GM19397 (cell line): Measurements from ENCODE around the gene RGS10.

Experiments
- ATAC-seq: cut with Tn5 transposase; IDR thresholded peaks from one replicate; pipeline ENCODE4 v1.9.1; 2021; ENCODE audit warnings: mild to moderate bottlenecking, moderate library complexity; ENCODE audit not compliant: unreplicated experiment

The RGS10 gene

DNA sequence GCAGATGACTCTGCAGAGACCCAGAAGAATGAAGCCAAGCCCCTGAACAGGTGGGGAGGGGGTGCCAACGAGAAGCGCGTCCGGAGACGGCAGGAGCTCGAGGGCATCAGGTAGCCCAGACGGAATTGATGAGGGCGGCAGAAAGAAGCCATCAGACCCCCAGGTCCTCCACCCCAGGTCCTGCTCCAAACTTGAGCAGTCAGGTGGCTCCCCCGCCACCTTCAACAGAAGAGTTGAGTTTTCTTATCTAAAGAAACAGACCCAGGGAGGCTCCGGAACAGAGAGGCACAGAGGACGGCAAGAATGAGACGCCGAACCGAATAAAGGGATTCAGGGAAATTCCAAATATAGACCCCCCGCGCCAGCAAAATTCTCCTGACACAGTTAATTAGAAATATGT lies 22.2 kb downstream of the RGS10 start:
- ATAC-seq: no peak

DNA sequence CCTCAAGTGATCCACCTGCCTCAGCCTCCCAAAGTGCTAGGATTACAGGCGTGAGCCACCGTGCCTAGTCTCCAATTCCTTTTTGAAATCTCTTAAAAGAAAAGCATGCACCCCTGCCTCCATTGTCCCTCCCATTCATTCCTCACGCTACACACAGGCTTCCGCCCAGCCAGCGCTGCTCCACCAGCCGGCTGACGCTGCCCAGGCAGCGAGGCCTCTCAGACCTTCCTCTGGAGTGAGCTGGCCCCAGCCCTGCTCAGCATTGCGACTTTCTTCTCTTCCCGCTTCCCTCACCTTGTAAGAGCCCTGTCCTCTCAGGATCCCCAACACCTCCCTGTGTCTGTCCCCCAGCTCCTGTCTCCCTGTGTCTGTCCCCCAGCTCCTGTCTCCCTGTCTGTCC lies 23.6 kb downstream of the RGS10 start:
- no peak for ATAC-seq

DNA sequence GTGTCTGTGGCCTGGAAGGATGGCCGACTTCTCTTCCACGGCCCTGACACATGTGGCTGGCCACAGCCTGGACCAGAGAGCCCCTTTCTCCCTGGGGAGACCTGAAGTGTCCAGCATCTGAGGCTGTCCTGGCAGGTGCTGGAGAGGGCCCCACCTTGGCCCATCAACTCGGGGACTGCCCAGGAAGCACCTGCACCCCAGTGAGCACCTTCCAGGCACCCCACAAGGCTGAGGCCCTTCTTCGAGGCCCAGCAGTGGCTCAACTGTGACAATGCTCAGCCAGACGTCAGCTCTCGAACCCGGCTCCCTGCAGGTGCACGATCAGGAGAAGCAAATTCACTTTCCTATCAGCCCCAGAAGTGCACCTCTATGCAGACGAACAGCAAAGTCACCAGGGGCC lies 24.3 kb downstream of the RGS10 start:
- peak; percentile 16 for ATAC-seq

GRCh38 chr10:119517235-119518141 lies 25.0 kb downstream of the RGS10 start:
- ATAC-seq: peak; percentile 44

- ATAC-seq: peak; percentile 73
Measured at GRCh38 chr10:119516381-119517234, 25.9 kb downstream of the RGS10 start.

GRCh38 chr10:119515511-119516045 lies 26.9 kb downstream of the RGS10 start:
- no peak for ATAC-seq

GRCh38 chr10:119514819-119515218 lies 27.7 kb downstream of the RGS10 start:
- no peak for ATAC-seq

- no peak for ATAC-seq
Measured at GRCh38 chr10:119511828-119512515, 30.5 kb downstream of the RGS10 start.

DNA sequence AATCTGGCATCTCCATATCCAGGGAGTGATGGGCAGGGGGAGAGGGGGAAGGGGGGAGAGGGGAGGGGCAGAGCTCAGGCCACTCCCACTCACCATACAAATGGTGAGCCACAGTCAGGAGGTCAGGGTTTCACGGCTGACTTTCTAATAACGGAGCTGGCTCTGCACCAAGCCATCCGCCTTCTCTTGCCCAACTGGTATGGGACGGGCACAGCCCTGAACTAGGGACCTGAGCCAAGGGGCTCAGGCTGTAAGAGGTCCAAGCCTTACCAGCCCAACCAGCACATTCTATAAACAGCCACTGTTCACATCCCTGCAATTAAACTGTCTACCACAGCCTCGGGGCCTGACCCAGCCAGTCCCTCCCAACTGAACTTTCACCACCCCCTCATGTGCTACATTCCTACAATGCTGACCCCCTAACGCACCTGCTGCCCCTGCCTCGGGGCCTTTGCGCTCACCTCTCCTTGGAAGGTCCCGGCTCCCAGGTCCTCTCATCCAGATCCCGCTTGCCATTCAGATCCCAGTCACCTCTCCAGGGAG lies 32.5 kb downstream of the RGS10 start:
- ATAC-seq: no peak

DNA sequence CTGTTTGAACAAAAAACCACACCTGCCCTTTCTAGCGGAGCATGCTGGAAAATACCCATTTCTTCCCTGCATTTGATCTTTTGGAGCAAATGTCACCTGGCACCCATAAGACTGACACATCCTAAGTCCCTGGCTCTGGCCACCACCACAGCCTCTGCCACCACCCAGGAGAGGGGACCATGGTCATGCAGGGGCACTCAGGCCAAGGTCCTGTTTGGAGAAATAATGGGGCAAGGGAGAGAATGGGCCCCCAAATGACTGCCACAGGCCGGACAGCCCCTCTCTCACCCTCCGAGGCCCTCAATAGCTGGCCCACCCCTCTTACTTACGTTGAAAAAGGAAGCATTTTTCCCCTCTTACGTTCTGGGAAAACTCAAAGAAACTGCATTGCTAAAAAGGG lies 35.4 kb downstream of the RGS10 start:
- no peak for ATAC-seq

GRCh38 chr10:119505588-119506315 lies 36.8 kb downstream of the RGS10 start:
- no peak for ATAC-seq

GRCh38 chr10:119505131-119505551 lies 37.4 kb downstream of the RGS10 start:
- ATAC-seq: no peak

DNA sequence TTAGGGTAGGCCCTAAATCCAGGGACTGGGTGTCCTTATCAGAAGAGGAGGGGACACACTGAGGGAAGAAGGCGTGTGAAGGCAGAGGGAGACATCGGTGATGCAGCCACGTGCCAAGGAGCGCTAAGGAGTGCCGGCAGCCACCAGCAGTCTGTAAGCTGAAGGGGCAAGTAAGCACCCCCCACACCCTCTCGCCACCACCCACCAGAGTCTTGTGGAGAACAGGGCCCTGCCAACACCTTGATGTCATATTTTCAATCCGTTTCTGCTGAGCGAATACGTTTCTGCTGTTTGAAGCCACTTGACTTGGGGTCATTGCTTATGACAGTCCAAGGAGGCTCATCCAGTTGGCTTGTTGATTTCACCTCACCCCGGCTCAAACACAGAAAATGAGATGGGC lies 37.9 kb downstream of the RGS10 start:
- ATAC-seq: no peak

- ATAC-seq: no peak
Measured at GRCh38 chr10:119503821-119504220, 38.7 kb downstream of the RGS10 start.

- no peak for ATAC-seq
Measured at GRCh38 chr10:119502618-119503155, 39.8 kb downstream of the RGS10 start.

DNA sequence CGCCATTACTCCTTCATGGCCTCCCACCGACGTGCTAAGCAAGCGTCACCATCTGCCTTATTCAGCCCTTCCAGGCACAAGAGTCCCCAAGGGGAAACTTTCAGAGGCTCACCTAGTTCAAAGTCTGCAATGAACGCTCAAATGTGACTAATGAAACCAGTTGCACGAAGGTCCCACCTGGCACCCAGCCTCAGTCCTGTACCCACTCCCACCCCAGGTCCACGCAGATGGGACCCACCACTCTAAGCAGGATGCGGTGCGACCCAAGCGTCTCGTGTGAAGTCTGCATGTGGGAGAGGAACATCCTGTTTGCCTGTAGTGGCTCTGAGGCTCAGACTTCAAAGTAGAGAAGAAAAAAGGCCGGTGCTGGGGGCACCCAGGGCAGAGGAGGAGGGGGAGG lies 40.3 kb downstream of the RGS10 start:
- peak; percentile 76 for ATAC-seq

GRCh38 chr10:119501690-119502089 lies 40.8 kb downstream of the RGS10 start:
- no peak for ATAC-seq

DNA sequence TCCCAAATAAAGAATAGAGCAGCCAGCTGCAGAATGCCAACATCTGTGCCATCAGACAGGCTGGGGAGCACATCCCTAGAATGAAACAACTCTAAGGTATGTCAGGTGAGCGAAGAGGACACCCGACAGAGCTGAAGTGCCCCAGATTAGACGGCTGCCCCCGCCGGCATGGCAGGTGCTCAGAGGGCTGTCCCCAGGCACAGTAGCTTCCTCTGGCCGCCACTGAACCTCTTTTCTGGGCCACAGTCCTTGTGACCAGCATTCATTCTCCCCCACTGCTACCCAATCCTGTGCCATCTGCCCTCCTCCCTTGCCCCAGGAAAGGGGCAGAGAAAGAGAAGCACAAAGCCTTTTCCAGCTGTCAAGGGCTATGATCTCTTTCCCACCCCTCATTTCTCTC lies 41.7 kb downstream of the RGS10 start:
- ATAC-seq: no peak

DNA sequence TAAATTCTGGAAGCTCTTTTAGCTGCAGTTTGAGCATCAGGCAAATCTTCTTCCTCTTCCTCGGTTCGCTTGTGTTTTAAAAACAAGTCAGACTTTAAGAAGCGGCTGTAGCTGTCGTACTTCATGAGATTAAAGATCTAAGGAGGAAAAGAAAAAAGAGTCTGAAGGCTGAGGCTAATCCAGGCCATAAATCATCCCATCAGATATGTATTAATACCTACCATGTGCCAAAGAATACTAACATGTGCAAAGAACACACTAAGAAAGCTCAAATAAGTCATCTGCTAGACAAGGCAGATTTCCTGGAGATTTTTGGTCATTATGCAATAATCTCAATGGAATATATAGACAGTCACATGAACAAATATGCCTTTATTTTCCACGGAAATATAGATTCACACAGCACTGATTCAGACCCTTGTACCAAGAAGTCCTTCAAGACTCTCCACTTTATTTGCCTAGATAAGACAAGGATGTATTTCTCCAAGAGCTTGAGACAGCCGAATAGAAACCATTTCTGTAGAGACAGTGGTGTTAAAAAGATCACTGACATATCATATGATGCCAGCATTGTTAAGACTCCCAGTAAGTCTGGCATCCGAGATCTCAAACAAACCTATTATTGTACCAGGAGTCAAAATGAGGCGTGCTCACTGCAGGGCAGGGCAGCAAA lies 42.3 kb downstream of the RGS10 start:
- ATAC-seq: no peak
